H1 (cell line): ENCODE data around the gene CRTC3. TPM values are rescaled to one million over a fixed set of nuclear protein-coding genes. Genes with fewer than 3 reads are reported as not detected.

ENCODE experiments used
- JUN ChIP-seq: IDR thresholded peaks from 2 replicates; pipeline ENCODE4 v1.6.1; 2011; ENCODE audit warnings: low read depth, mild to moderate bottlenecking, improper control_type of control experiment, low read length
- TCF12 ChIP-seq: IDR thresholded peaks from 2 replicates; pipeline ENCODE4 v1.6.1; 2011; ENCODE audit warnings: low read depth, mild to moderate bottlenecking, low read length
- polyA plus RNA-seq, 7 experiments: library from polyadenylated mRNA; depleted of rRNA in 3 of 7; stranded (reverse) in 5 of 7; unstranded in 2 of 7; fragments of >200 nt in 5 of 7; fragments of 200-250 nt in 2 of 7; gene quantifications; 1 replicate in 5 of 7; 2 replicates in 1 of 7; 4 replicates in 1 of 7; pipeline versions ENCODE4 v1.2.1 to v1.2.3, GENCODE V29; 2011 to 2013; ENCODE audit warnings: missing spikeins in 2 of 7, mixed read lengths in 2 of 7
- total RNA-seq: library from RNA; stranded (reverse); fragmentation: NEBNext Ultra II Directional; extraction: Animal tissue kit (Norgen Biotek cat#: 25700); gene quantifications from 2 replicates; pipeline ENCODE4 v1.2.1, GENCODE V29; 2021
- TF ChIP-seq, protein P1 (sequence below): fragments of 300-600 bp; sonication (generic); IDR thresholded peaks from 2 replicates; pipeline ENCODE4 v1.7.1; 2012; ENCODE audit warnings: low read length, moderate library complexity, mild to moderate bottlenecking, inconsistent platforms; ENCODE audit not compliant: insufficient replicate concordance

The CRTC3 gene
- total and polyA plus RNA-seq, 2 of the 8 experiments (the other 6 are each of a cell fraction or from before 2014, with no cell fraction given) = 5.0 to 5.3 TPM

DNA sequence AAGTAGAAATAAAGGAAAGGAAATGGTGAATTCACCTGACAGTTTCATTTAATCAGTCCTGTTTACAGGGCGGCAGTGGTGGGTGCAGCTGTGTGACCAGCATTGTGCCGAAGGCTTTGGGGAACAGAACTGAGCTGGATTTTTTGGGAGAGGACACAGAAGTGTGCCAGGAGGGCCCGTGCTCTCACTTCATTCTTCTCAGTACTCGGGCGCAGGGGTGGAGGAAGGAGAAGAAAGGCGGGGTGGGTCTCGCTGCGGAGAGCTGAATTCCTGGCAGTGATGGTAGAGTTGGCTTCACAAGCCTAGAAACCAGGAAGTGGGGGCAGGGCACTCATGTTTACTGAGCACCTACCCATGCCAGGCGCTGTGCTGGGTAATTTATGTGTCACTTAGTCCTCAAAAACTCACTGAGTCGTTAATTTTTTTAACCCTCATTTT lies 64.6 kb downstream of the CRTC3 start (continued):
- TF ChIP-seq, protein P1, sequence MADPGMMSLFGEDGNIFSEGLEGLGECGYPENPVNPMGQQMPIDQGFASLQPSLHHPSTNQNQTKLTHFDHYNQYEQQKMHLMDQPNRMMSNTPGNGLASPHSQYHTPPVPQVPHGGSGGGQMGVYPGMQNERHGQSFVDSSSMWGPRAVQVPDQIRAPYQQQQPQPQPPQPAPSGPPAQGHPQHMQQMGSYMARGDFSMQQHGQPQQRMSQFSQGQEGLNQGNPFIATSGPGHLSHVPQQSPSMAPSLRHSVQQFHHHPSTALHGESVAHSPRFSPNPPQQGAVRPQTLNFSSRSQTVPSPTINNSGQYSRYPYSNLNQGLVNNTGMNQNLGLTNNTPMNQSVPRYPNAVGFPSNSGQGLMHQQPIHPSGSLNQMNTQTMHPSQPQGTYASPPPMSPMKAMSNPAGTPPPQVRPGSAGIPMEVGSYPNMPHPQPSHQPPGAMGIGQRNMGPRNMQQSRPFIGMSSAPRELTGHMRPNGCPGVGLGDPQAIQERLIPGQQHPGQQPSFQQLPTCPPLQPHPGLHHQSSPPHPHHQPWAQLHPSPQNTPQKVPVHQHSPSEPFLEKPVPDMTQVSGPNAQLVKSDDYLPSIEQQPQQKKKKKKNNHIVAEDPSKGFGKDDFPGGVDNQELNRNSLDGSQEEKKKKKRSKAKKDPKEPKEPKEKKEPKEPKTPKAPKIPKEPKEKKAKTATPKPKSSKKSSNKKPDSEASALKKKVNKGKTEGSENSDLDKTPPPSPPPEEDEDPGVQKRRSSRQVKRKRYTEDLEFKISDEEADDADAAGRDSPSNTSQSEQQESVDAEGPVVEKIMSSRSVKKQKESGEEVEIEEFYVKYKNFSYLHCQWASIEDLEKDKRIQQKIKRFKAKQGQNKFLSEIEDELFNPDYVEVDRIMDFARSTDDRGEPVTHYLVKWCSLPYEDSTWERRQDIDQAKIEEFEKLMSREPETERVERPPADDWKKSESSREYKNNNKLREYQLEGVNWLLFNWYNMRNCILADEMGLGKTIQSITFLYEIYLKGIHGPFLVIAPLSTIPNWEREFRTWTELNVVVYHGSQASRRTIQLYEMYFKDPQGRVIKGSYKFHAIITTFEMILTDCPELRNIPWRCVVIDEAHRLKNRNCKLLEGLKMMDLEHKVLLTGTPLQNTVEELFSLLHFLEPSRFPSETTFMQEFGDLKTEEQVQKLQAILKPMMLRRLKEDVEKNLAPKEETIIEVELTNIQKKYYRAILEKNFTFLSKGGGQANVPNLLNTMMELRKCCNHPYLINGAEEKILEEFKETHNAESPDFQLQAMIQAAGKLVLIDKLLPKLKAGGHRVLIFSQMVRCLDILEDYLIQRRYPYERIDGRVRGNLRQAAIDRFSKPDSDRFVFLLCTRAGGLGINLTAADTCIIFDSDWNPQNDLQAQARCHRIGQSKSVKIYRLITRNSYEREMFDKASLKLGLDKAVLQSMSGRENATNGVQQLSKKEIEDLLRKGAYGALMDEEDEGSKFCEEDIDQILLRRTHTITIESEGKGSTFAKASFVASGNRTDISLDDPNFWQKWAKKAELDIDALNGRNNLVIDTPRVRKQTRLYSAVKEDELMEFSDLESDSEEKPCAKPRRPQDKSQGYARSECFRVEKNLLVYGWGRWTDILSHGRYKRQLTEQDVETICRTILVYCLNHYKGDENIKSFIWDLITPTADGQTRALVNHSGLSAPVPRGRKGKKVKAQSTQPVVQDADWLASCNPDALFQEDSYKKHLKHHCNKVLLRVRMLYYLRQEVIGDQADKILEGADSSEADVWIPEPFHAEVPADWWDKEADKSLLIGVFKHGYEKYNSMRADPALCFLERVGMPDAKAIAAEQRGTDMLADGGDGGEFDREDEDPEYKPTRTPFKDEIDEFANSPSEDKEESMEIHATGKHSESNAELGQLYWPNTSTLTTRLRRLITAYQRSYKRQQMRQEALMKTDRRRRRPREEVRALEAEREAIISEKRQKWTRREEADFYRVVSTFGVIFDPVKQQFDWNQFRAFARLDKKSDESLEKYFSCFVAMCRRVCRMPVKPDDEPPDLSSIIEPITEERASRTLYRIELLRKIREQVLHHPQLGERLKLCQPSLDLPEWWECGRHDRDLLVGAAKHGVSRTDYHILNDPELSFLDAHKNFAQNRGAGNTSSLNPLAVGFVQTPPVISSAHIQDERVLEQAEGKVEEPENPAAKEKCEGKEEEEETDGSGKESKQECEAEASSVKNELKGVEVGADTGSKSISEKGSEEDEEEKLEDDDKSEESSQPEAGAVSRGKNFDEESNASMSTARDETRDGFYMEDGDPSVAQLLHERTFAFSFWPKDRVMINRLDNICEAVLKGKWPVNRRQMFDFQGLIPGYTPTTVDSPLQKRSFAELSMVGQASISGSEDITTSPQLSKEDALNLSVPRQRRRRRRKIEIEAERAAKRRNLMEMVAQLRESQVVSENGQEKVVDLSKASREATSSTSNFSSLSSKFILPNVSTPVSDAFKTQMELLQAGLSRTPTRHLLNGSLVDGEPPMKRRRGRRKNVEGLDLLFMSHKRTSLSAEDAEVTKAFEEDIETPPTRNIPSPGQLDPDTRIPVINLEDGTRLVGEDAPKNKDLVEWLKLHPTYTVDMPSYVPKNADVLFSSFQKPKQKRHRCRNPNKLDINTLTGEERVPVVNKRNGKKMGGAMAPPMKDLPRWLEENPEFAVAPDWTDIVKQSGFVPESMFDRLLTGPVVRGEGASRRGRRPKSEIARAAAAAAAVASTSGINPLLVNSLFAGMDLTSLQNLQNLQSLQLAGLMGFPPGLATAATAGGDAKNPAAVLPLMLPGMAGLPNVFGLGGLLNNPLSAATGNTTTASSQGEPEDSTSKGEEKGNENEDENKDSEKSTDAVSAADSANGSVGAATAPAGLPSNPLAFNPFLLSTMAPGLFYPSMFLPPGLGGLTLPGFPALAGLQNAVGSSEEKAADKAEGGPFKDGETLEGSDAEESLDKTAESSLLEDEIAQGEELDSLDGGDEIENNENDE = no peak
- TF ChIP-seq JUN (no peak), TCF12 (no peak)
